ENCODE data around the gene NGDN. TPM values are rescaled to one million over a fixed set of nuclear protein-coding genes. Genes with fewer than 3 reads are reported as not detected.
A peak's percentile ranks its signal among the peaks of the same experiment; 100 is the strongest.
"Not testable (repeated sequence)": the region's sequence is repeated elsewhere in the genome, so short reads cannot be mapped to it uniquely, and the experiment has no call there.

Gene NGDN
- total RNA-seq, 1 experiment from 2014 or later, result 42.2 TPM

GRCh38 chr14:23452237-23452636 is 17.3 kb upstream of the NGDN start:
- peaks cover 14% of the 10 kb centered on the region for H3K4me1 Mint-ChIP-seq (ENCODE audit: low read depth, unreplicated experiment)
- no peak overlapping the region for H3K27ac Mint-ChIP-seq (ENCODE audit: unreplicated experiment)
- DNase-seq, result no peak
- no peaks in the 10 kb centered on the region for H3K36me3 Mint-ChIP-seq (ENCODE audit: insufficient read depth, unreplicated experiment)
- intact Hi-C loops (cut with micrococcal nuclease; ENCODE audit: unreplicated experiment), result no loop called here
- no peaks in the 10 kb centered on the region for H3K27me3 Mint-ChIP-seq (ENCODE audit: unreplicated experiment)
- CTCF ChIA-PET, result no interaction called here
- no peak overlapping the region for H3K4me3 Mint-ChIP-seq (ENCODE audit: low read depth, unreplicated experiment)
- no TSS peak for BruUV-seq (replicated peaks)
- H3K9me3 Mint-ChIP-seq (ENCODE audit: low read depth, unreplicated experiment), result peaks cover 5% of the 10 kb centered on the region
- TF ChIP-seq, protein P1, sequence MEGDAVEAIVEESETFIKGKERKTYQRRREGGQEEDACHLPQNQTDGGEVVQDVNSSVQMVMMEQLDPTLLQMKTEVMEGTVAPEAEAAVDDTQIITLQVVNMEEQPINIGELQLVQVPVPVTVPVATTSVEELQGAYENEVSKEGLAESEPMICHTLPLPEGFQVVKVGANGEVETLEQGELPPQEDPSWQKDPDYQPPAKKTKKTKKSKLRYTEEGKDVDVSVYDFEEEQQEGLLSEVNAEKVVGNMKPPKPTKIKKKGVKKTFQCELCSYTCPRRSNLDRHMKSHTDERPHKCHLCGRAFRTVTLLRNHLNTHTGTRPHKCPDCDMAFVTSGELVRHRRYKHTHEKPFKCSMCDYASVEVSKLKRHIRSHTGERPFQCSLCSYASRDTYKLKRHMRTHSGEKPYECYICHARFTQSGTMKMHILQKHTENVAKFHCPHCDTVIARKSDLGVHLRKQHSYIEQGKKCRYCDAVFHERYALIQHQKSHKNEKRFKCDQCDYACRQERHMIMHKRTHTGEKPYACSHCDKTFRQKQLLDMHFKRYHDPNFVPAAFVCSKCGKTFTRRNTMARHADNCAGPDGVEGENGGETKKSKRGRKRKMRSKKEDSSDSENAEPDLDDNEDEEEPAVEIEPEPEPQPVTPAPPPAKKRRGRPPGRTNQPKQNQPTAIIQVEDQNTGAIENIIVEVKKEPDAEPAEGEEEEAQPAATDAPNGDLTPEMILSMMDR (IDR thresholded peaks at IDR 0.05; ENCODE audit: unreplicated experiment), result no peak

GRCh38 chr14:23454445-23454856 is 15.1 kb upstream of the NGDN start:
- TF ChIP-seq, protein P1 (IDR thresholded peaks at IDR 0.05; ENCODE audit: unreplicated experiment), result no peak
- no peak for DNase-seq
- Mint-ChIP-seq H3K4me3 (ENCODE audit: low read depth, unreplicated experiment) (no peak overlapping the region), H3K27me3 (ENCODE audit: unreplicated experiment) (no peaks in the 10 kb centered on the region), H3K4me1 (ENCODE audit: low read depth, unreplicated experiment) (peaks cover 8% of the 10 kb centered on the region), H3K27ac (ENCODE audit: unreplicated experiment) (no peak overlapping the region), H3K9me3 (ENCODE audit: low read depth, unreplicated experiment) (no peaks in the 10 kb centered on the region), H3K36me3 (ENCODE audit: insufficient read depth, unreplicated experiment) (no peaks in the 10 kb centered on the region)
- no TSS peak for BruUV-seq (replicated peaks)
- CTCF ChIA-PET, result no interaction called here
- intact Hi-C loops (cut with micrococcal nuclease; ENCODE audit: unreplicated experiment), result no loop called here

DNA sequence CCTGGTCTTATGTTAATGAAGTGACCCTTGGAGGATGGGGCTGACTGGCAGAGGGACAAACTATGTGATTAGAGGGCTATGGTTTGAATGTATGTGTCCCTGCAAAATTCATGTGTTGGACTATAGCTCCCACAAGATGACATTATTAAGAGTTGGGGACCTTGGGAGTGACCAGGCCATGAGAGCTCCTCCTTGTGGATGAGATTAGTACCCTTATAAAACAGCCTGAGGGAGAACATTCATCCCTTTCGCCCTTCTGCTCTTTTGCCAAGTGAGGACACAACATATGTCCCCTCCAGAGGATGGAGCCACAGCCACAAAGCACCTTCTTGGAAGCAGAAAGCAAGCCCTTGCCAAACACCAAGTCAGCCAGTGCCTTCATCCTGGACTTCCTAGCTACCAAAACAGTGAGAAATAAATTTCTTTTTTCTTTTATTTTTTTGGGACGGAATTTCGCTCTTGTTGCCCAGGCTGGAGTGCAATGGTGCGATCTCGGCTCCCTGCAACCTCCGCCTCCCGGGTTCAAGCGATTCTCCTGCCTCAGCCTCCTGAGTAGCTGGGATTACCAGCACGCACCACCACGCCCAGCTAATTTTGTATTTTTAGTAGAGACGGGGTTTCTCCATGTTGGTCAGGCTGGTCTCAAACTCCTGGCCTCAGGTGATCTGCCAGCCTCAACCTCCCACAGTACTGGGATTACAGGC is 12.5 kb upstream of the NGDN start:
- CTCF ChIA-PET, result interaction anchor here (0.5 kb wide), 1 partner anchor 141 kb away, joined by 4 read pairs; no protein-coding TSS in a partner anchor
- not testable (repeated sequence) for H3K4me3 Mint-ChIP-seq (ENCODE audit: low read depth, unreplicated experiment); DNase-seq; H3K9me3 Mint-ChIP-seq (ENCODE audit: low read depth, unreplicated experiment); H3K36me3 Mint-ChIP-seq (ENCODE audit: insufficient read depth, unreplicated experiment); H3K4me1 Mint-ChIP-seq (ENCODE audit: low read depth, unreplicated experiment); H3K27me3 Mint-ChIP-seq (ENCODE audit: unreplicated experiment); BruUV-seq (replicated peaks); H3K27ac Mint-ChIP-seq (ENCODE audit: unreplicated experiment)
- intact Hi-C loops (cut with micrococcal nuclease; ENCODE audit: unreplicated experiment), result loop anchor here (5.0 kb wide), 1 partner anchor 130 kb away; no protein-coding TSS in a partner anchor

DNA sequence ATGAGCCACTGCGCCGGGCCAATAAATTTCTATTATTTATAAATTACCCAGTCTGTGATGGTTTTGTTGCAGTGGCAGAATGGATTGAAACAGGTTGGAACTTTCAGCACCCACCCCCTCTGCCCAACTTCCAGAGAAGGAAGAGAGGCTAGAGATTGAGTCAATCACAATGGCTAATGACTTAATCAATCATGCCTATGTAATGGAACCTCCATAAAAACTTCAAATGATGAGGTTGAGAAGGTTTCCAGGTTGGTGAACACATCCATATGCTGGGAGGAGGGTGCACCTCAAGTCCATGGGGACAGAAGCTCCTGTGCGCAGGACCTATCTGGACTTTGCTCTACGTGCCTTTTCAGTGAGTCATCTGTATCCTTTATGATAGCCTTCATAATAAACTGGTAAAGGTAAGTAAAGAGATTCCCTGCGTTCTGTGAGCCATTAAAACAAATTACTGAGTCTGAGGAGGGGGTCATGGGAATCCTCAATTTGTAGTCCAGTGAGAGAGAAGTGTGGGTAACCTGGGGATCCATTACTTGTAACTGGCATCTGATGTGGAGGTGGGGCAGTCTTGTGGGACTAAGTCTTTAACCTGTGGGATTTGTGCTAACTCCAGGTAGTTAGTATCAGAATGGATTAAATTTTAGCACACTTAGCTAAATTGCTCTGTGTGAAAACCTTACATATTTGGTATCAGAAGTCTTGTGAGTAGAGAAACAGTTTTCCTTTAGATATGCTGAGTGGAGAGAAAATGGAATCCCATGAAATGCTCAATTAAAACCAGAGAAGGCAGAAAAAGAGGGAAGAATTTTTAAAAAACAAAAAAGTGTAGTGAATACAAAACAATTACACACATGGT is 11.7 kb upstream of the NGDN start:
- H3K4me3 Mint-ChIP-seq (ENCODE audit: low read depth, unreplicated experiment), result no peak overlapping the region
- H3K9me3 Mint-ChIP-seq (ENCODE audit: low read depth, unreplicated experiment), result no peaks in the 10 kb centered on the region
- TF ChIP-seq, protein P1 (IDR thresholded peaks at IDR 0.05; ENCODE audit: unreplicated experiment), result no peak
- CTCF ChIA-PET, result no interaction called here
- peaks cover 8% of the 10 kb centered on the region for H3K4me1 Mint-ChIP-seq (ENCODE audit: low read depth, unreplicated experiment)
- no peaks in the 10 kb centered on the region for H3K36me3 Mint-ChIP-seq (ENCODE audit: insufficient read depth, unreplicated experiment)
- H3K27me3 Mint-ChIP-seq (ENCODE audit: unreplicated experiment), result no peaks in the 10 kb centered on the region
- no peak overlapping the region for H3K27ac Mint-ChIP-seq (ENCODE audit: unreplicated experiment)
- BruUV-seq (replicated peaks), result no TSS peak
- peak; percentile 46 for DNase-seq
- intact Hi-C loops (cut with micrococcal nuclease; ENCODE audit: unreplicated experiment), result loop anchor here (5.0 kb wide), 1 partner anchor 131 kb away; no protein-coding TSS in a partner anchor
